HG03354 (cell line): Measurements from ENCODE around the gene PCDHAC2.

Experiments
- ATAC-seq: cut with Tn5 transposase; IDR thresholded peaks from one replicate; pipeline ENCODE4 v1.9.1; 2021; ENCODE audit warnings: mild to moderate bottlenecking; ENCODE audit not compliant: unreplicated experiment, poor library complexity, severe bottlenecking

The PCDHAC2 gene, protein sequence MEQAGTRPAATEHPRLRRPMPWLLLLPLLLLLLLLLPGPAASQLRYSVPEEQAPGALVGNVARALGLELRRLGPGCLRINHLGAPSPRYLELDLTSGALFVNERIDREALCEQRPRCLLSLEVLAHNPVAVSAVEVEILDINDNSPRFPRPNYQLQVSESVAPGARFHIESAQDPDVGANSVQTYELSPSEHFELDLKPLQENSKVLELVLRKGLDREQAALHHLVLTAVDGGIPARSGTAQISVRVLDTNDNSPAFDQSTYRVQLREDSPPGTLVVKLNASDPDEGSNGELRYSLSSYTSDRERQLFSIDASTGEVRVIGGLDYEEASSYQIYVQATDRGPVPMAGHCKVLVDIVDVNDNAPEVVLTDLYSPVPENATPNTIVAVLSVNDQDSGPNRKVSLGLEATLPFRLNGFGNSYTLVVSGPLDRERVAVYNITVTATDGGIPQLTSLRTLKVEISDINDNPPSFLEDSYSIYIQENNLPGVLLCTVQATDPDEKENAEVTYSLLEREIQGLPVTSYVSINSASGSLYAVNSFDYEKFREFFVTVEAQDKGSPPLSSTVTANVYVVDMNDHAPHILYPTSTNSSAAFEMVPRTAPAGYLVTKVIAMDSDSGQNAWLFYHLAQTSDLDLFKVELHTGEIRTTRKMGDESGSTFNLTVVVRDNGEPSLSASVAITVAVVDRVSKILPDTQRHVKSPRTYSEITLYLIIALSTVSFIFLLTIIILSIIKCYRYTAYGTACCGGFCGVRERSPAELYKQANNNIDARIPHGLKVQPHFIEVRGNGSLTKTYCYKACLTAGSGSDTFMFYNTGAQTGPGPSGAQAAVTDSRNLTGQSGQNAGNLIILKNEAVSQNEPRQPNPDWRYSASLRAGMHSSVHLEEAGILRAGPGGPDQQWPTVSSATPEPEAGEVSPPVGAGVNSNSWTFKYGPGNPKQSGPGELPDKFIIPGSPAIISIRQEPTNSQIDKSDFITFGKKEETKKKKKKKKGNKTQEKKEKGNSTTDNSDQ

DNA sequence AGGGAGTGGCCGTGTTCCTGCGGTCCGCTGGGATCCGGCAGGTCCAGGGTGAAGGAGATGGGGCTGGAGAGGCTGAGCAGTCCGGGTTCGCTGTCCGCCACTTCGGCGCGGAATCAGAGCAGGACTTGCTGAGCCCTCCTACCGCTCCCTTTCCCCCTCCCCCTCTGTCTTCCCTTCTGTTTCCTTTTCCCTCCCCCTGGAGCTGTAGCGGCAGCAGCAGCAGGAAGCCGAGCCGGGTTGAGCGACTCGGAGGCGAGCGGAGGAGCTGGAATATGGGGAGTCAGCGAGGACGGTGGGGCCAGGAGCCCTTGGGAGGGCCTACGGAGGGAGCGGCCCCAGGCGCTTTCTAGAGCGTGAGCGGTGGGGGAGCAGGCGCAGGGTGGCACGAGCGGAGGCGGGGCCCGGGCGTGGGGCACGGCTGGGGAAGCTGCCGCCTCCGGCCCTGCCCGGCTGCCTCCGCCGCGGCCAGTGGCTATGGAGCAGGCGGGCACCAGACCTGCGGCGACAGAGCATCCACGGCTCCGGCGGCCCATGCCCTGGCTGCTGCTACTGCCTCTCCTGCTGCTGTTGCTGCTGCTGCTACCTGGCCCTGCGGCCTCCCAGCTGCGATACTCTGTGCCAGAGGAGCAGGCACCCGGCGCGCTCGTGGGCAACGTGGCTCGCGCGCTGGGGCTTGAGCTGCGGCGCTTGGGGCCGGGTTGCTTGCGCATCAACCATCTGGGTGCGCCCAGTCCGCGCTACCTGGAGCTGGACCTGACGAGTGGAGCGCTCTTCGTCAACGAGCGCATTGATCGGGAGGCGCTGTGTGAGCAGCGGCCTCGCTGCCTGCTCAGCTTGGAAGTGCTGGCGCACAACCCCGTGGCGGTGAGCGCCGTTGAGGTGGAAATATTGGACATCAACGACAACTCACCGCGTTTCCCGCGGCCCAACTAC lies at the start of gene PCDHAC2:
Gene PCDHAC2 (plus strand): TSS at position 184 of the 933 bp plus-strand sequence. CDS start 291 bp downstream, at position 475.
- no peak for ATAC-seq

DNA sequence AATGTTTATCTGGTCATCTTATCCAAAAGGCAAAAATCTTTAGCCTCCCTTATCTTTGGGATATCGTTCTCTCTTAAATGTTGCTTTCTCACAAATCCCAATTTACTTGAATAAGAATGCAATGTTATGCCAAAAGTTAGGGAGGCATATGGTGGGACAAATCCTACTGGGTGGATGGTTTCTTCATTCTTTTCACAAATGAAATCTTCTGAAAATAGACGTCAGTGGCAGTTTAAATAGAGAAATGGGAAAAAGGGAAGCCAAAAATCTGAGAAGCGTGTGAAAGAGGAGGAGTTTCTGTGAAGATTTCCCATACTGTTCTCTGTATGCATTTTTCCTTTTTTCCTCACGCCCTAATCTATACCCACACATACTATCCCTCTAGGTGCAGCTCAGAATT lies 42.7 kb upstream of the PCDHAC2 start:
- no peak for ATAC-seq

DNA sequence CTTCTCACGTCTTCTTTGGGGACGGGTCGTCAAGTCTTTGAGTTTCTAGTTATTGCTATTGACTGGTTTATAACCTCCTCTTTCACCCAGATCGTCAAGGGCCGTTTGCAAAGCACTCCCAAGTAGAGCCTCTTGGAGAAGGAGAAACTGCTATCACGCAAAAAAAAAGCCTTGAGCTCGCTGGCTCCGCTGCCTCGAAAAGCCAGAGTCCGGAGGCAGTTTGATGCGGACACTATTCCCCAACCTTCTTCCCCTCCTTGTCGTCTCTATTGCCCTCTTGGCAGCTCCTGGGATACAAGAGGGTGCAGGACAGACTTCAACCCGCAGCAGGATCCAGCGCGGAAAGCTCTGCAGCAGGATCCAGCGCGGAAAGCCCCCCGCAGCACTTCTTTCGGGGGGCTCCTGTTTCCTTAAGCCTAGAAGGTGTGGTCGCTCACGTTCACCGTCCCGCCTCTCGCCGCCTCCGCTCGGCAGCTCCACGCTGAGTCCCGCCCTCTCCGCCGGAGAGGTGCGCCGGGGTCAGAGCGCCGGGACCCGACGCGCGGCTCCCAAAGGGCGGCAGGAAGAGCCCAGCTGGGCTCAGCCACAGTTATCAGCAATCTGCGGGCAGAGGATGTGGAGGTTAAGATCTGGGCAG lies 40.4 kb upstream of the PCDHAC2 start, which contains the start of gene PCDHAC1:
Gene PCDHAC1 (plus strand): TSS at position 494 of the 637 bp plus-strand sequence. CDS start 594 bp downstream, outside the sequence.
- no peak for ATAC-seq

DNA sequence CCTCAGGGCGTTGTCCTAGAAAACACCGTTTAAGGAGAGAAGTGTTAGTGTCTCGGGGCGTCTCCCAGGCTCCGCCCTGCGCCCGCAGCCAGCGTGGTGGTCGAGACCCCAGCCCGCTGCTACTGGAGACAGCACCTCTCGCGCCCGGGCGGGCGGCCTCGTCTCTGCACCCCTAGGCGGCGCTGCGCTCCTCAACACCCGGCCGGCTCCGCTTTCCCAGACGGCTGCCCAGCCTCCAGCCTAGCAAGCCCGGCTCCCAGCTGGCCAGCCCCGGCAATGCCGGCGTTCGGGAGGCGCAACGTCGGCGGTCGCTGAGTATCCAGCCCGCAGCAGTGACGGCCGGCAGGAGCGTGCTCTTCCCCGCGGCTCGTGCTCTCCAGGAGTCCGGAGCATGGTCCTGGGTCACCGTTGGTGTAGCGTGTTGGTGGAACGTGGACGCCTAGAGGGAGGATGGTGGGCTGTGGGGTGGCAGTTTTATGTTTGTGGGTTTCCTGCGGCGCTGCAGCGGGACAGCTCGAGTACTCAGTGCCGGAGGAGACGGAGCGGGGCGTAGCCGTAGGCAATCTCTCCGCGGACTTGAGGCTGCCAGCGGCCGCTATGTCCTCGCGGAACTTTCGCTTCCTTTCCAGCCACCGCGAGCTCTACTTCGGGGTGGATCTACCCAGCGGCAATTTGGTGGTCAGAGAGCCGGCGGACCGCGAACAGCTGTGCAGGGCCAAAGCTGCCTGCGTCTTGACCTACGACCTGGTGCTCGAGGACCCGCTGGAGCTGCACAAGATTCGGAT lies 39.6 kb upstream of the PCDHAC2 start:
- no peak for ATAC-seq

- no peak for ATAC-seq
Observed at GRCh38 chr5:140927228-140927573, 39.1 kb upstream of the PCDHAC2 start.

- ATAC-seq: no peak
Observed at GRCh38 chr5:140934964-140935606, 31.2 kb upstream of the PCDHAC2 start.

DNA sequence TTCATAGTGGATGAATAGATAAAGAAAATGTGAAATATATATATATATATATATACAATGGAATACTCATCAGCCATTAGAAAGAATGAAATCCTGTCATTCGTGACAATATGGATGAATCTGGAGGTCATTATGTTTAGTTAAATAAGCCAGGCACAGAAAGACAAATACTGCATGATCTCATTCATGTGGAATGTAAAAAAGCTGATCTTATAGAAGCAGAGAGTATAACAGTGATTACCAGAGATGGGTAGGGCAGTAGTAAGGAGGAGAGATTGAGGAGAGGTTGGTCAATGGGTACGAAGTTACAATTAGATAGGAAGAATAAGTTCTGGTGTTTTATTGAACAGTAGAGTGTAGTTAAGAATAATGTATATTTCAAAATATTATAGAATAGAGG lies 19.7 kb upstream of the PCDHAC2 start:
- no peak for ATAC-seq

DNA sequence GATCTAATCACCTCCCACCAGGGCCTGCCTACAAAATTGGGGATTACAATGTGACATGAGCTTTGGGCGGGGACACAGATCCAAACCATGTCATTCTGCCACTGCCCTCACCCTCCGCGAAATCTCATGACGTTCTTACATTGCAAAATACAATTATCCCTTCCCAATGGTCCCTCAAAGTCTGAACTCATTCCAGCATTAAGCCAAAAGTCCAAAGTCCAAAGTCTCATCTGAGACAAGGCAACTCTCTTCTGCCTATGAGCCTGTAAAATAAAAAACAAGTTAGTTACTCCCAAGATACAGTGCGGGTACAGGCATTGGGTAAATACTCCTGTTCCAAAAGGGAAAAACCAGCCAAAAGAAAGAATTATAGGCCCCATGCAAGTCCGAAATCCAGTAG lies 14.6 kb upstream of the PCDHAC2 start:
- no peak for ATAC-seq

DNA sequence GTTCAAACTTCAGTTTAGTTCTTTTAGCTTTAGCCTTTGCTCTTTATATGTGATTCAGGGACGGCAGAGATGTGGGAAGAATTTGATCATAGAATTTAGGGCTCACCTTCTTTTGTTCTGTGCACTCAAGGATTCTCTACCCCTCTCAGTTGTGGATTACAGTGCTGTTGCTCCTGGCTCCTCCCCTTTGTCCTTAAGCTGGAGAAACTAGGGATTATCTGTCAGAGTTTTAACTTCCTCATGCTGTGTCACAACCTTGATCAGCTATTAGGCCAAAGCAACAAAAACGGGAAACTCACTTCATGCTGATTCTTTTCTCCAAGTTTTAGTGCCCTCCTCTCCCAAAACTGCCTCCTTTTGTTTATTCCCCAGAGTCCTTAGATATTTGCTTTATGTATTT lies 13.0 kb upstream of the PCDHAC2 start:
- no peak for ATAC-seq

DNA sequence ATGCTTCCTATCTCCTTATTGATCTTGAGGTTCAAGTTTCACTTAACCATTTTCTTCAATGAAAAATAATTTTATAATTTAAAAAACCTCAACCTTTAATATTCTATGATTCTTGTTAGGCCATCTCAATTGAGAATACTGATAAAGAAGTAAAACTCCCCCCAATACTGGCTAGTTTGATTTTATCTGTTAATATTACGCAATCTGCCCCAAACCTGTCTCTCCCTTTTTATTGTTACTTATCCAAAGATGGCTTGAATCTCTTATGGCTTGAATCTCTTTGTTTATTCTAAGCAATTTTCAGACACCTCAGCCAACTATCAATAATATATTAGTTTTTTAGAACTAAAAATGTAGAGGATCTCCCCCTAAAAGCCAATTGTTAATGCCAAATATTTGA lies 4.1 kb upstream of the PCDHAC2 start:
- no peak for ATAC-seq

GRCh38 chr5:140964356-140964755 lies 1.9 kb upstream of the PCDHAC2 start:
- no peak for ATAC-seq

DNA sequence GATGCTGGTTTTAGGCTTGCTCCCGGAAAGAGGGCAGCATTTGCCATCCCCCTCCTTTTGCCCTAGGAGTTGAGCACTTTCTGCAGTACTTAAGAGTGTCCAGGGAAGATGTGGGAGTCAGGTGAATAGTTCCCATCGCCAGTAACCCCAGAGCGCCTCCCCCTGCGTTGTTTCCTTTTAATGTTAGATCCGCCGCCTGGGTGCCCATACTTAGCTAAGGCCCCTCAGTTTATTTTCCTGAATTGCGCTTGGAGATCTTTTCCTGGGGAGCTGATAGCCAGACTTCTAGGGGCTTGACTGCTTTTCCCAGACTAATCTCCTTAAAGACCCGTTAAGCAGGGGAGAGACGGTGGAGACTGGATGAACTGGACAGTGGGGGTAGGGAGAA lies 377 bp upstream of the PCDHAC2 start:
- ATAC-seq: no peak

- ATAC-seq: no peak
Observed at GRCh38 chr5:140967226-140967893, 1.1 kb downstream of the PCDHAC2 start.

DNA sequence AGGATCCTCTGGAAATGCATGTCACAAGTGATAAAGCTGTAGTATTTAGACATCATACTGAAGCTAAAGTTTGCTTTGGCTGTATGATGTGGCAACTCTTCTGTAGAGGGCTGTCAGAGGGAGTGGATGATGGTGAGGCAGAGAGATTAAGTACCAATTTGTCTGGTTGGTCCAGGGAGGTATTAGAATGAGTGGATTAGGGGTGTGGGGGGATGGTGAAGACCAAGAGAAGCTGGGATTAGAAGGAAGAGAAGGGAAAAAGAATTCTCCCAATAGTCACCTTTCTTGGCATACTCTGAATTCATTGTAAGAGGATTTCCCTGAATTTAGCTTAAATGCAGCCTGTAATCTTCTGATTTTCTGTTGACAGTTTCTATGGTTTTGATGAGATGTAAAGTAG lies 3.6 kb downstream of the PCDHAC2 start:
- ATAC-seq: no peak

DNA sequence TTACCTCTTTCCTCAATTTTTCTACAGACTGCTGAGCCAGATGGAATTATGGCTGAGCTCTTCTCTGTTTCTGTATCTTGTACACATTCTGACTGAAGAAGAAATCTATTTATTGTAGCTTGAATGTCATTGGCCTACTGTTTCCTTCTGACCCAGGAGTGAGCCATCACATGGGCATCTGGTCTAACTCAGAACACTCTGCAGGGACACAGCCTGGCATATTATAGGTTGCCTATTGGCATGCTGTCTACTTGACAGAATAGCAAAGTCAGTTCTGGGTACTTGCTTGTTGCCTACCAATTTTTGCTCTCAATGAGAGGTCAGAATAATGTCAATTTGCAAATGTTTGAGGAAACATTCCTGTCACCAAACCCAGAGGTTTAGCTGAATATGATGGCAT lies 7.3 kb downstream of the PCDHAC2 start:
- no peak for ATAC-seq

DNA sequence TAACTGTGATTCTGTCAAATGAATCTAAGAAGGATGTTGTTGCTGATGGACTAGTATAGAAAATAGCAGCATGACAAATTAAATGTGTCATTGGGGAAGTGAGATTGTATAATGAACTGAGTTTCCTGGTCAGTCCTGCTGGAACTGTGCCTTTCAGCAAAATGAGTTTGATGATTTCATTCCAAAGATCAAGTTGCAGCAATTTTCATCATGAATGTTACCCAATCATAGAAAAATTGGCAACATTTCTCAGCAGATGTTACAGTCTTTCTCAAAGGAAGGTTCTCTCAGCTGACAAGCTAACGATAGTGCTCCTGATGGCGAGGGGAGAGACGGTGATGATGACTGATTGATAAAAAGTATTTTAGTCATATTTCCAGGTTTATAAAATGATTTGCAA lies 10.7 kb downstream of the PCDHAC2 start:
- no peak for ATAC-seq

GRCh38 chr5:140978260-140978659 lies 12.0 kb downstream of the PCDHAC2 start:
- no peak for ATAC-seq
